SK-N-SH treated with all-trans-retinoic acid at 6 μM for 48 hours (cell line): ENCODE measurements around the gene JAK1.

ENCODE experiments used
- ATAC-seq: fragments of 200-7000 bp; cut with Tn5 transposase; 3 replicates; pipeline ENCODE4 v1.9.1; 2020; ENCODE audit warnings: mild to moderate bottlenecking, moderate library complexity
- ARNTL ChIP-seq: fragments of 450-650 bp; formaldehyde crosslinking; IDR thresholded peaks from 2 replicates; pipeline ENCODE4 v1.5.0; 2020; ENCODE audit warnings: low read depth, mild to moderate bottlenecking, moderate library complexity, borderline replicate concordance
- BACH2 ChIP-seq: fragments of 250-450 bp; sonication (Bioruptor Pico); IDR thresholded peaks from 2 replicates; pipeline ENCODE4 v1.9.0; 2021; ENCODE audit warnings: mild to moderate bottlenecking, borderline replicate concordance
- CREB5 ChIP-seq: fragments of 250-450 bp; sonication (Bioruptor Pico); IDR thresholded peaks from 2 replicates; pipeline ENCODE4 v1.5.1; 2020; ENCODE audit warnings: low read depth, mild to moderate bottlenecking, moderate library complexity
- CSDC2 ChIP-seq: fragments of 250-450 bp; sonication (Bioruptor Pico); IDR thresholded peaks from 2 replicates; pipeline ENCODE4 v1.5.0; 2020; ENCODE audit warnings: mild to moderate bottlenecking, moderate library complexity
- CSRNP3 ChIP-seq: fragments of 250-450 bp; sonication (Bioruptor Pico); IDR thresholded peaks from 2 replicates; pipeline ENCODE4 v1.5.1; 2021; ENCODE audit warnings: mild to moderate bottlenecking, moderate library complexity
- ESRRG ChIP-seq: fragments of 250-450 bp; sonication (Bioruptor Pico); IDR thresholded peaks from 2 replicates; pipeline ENCODE4 v1.6.1; 2021; ENCODE audit warnings: mild to moderate bottlenecking
- GLIS3 ChIP-seq: fragments of 250-450 bp; sonication (Bioruptor Pico); IDR thresholded peaks from 2 replicates; pipeline ENCODE4 v1.5.0; 2020; ENCODE audit warnings: mild to moderate bottlenecking, moderate library complexity
- ISL1 ChIP-seq: fragments of 250-450 bp; sonication (Bioruptor Pico); IDR thresholded peaks from 2 replicates; pipeline ENCODE4 v2.1.2; 2022; ENCODE audit warnings: mild to moderate bottlenecking, moderate library complexity
- PATZ1 ChIP-seq: fragments of 250-450 bp; sonication (Bioruptor Pico); IDR thresholded peaks from 2 replicates; pipeline ENCODE4 v1.8.0; 2020; ENCODE audit warnings: mild to moderate bottlenecking, moderate library complexity, borderline replicate concordance
- POU6F1 ChIP-seq: fragments of 250-450 bp; sonication (Bioruptor Pico); IDR thresholded peaks from 2 replicates; pipeline ENCODE4 v1.8.0; 2021; ENCODE audit warnings: low read depth, mild to moderate bottlenecking, moderate library complexity, borderline replicate concordance
- PPARA ChIP-seq: fragments of 250-450 bp; sonication (Bioruptor Pico); IDR thresholded peaks from 2 replicates; pipeline ENCODE4 v1.5.0; 2020; ENCODE audit warnings: mild to moderate bottlenecking, borderline replicate concordance
- RARB ChIP-seq: fragments of 250-450 bp; sonication (Bioruptor Pico); IDR thresholded peaks from 2 replicates; pipeline ENCODE4 v1.8.0; 2021; ENCODE audit warnings: mild to moderate bottlenecking, moderate library complexity
- SNAI2 ChIP-seq: fragments of 250-450 bp; sonication (Bioruptor Pico); IDR thresholded peaks from 2 replicates; pipeline ENCODE4 v1.5.0; 2020; ENCODE audit warnings: mild to moderate bottlenecking, moderate library complexity
- TCF4 ChIP-seq: fragments of 250-450 bp; sonication (Bioruptor Pico); IDR thresholded peaks from 2 replicates; pipeline ENCODE4 v1.8.0; 2021; ENCODE audit warnings: mild to moderate bottlenecking, moderate library complexity, borderline replicate concordance
- TOX ChIP-seq: fragments of 250-450 bp; sonication (Bioruptor Pico); IDR thresholded peaks from 2 replicates; pipeline ENCODE4 v1.8.0; 2021; ENCODE audit warnings: mild to moderate bottlenecking, moderate library complexity, borderline replicate concordance
- TSHZ2 ChIP-seq: fragments of 250-450 bp; sonication (Bioruptor Pico); IDR thresholded peaks from 2 replicates; pipeline ENCODE4 v1.5.0; 2020; ENCODE audit warnings: mild to moderate bottlenecking, moderate library complexity
- ZFP3 ChIP-seq: fragments of 250-450 bp; sonication (Bioruptor Pico); IDR thresholded peaks from 2 replicates; pipeline ENCODE4 v1.5.0; 2020; ENCODE audit warnings: mild to moderate bottlenecking, moderate library complexity
- ZFP30 ChIP-seq: fragments of 450-650 bp; formaldehyde crosslinking; IDR thresholded peaks from 2 replicates; pipeline ENCODE4 v1.5.0; 2022; ENCODE audit warnings: mild to moderate bottlenecking, moderate library complexity
- ZNF565 ChIP-seq: fragments of 450-650 bp; formaldehyde crosslinking; conservative IDR thresholded peaks from 2 replicates; pipeline ENCODE4 v1.5.0; 2020; ENCODE audit warnings: low read depth, mild to moderate bottlenecking, moderate library complexity
- ZNF70 ChIP-seq: fragments of 450-650 bp; formaldehyde crosslinking; IDR thresholded peaks from 2 replicates; pipeline ENCODE4 v1.5.0; 2020; ENCODE audit warnings: mild to moderate bottlenecking, moderate library complexity
- ZNF8 ChIP-seq: fragments of 450-650 bp; formaldehyde crosslinking; IDR thresholded peaks from 2 replicates; pipeline ENCODE4 v1.5.0; 2020; ENCODE audit warnings: mild to moderate bottlenecking, moderate library complexity

The JAK1 gene

GRCh38 chr1:65002508-65003315 lies 36.4 kb upstream of the JAK1 start:
- no peak for TF ChIP-seq ZNF70 (CRISPR knock-in tag)
- no peak for TF ChIP-seq CSDC2 (CRISPR knock-in tag)
- no peak for TF ChIP-seq ISL1 (CRISPR knock-in tag)
- TF ChIP-seq CREB5 (CRISPR knock-in tag): no peak
- TF ChIP-seq GLIS3 (CRISPR knock-in tag): no peak
- no peak for TF ChIP-seq RARB (CRISPR knock-in tag)
- no peak for TF ChIP-seq ZNF8 (CRISPR knock-in tag)
- no peak for TF ChIP-seq POU6F1
- no peak for TF ChIP-seq ZFP3 (CRISPR knock-in tag)
- no peak for TF ChIP-seq PPARA
- TF ChIP-seq ARNTL (CRISPR knock-in tag): no peak
- TF ChIP-seq ZFP30 (CRISPR knock-in tag): no peak
- TF ChIP-seq CSRNP3: no peak
- no peak for TF ChIP-seq ESRRG
- TF ChIP-seq TOX (CRISPR knock-in tag): no peak
- TF ChIP-seq PATZ1: no peak
- TF ChIP-seq, all 23 proteins: peak for 0
- ATAC-seq: no peak

GRCh38 chr1:65002156-65002507 lies 35.8 kb upstream of the JAK1 start:
- no peak for ATAC-seq
- TF ChIP-seq TCF4 (CRISPR knock-in tag) (no peak), ZNF565 (no peak), CSRNP3 (no peak), RARB (CRISPR knock-in tag) (no peak), ESRRG (no peak), SNAI2 (CRISPR knock-in tag) (no peak), ISL1 (CRISPR knock-in tag) (no peak), TSHZ2 (CRISPR knock-in tag) (no peak), CSDC2 (CRISPR knock-in tag) (no peak), ZFP3 (CRISPR knock-in tag) (no peak), GLIS3 (CRISPR knock-in tag) (no peak), ZNF70 (CRISPR knock-in tag) (no peak), POU6F1 (no peak), PPARA (no peak), ARNTL (CRISPR knock-in tag) (no peak), BACH2 (no peak), PATZ1 (no peak)
- TF ChIP-seq, all 23 proteins: peak for 0
